Measurements from ENCODE around the gene APOA4. TPM values are rescaled to one million over a fixed set of nuclear protein-coding genes. Genes with fewer than 3 reads are reported as not detected.

The APOA4 gene
- total RNA-seq, 2 experiments from 2014 or later, result not detected

- peaks cover 59% of the 10 kb centered on the region for H3K36me3 Mint-ChIP-seq (ENCODE audit: low read depth)
- H3K27ac Mint-ChIP-seq, result peak overlapping the region; percentile 65
- no peak for TF ChIP-seq CTCF (IDR thresholded peaks at IDR 0.05)
- H3K27me3 Mint-ChIP-seq, result no peaks in the 10 kb centered on the region
- ATAC-seq (no peak), DNase-seq (no peak)
- intact Hi-C loops (cut with micrococcal nuclease), result loop anchor here (5.0 kb wide), 1 partner anchor 75 kb away; no protein-coding TSS in a partner anchor
- ChIA-PET POLR2A (interaction anchor here (0.6 to 3.6 kb wide), 3 partner anchors 10 to 59 kb away, joined by 3 to 28 read pairs (median 10); partner anchors contain the start of gene ZPR1), CTCF (interaction anchor here (2.3 to 3.6 kb wide), 3 partner anchors 10 to 59 kb away, joined by 9 to 17 read pairs (median 12); partner anchors contain the start of genes APOA5 and ZPR1)
- H3K9me3 Mint-ChIP-seq, result no peaks in the 10 kb centered on the region
- H3K4me1 Mint-ChIP-seq (ENCODE audit: low read depth), result peaks cover 58% of the 10 kb centered on the region
- H3K4me3 Mint-ChIP-seq, result no peak overlapping the region
Measured at GRCh38 chr11:116777056-116777455, 46.0 kb downstream of the APOA4 start.

GRCh38 chr11:116776522-116776984 lies 46.6 kb downstream of the APOA4 start:
- DNase-seq, result no peak
- intact Hi-C loops (cut with micrococcal nuclease), result loop anchor here (5.0 kb wide), 1 partner anchor 76 kb away; no protein-coding TSS in a partner anchor
- CTCF ChIA-PET, result interaction anchor here (2.3 to 3.6 kb wide), 3 partner anchors 11 to 59 kb away, joined by 9 to 17 read pairs (median 12); partner anchors contain the start of genes APOA5 and ZPR1
- ATAC-seq, result no peak
- peaks cover 62% of the 10 kb centered on the region for H3K4me1 Mint-ChIP-seq (ENCODE audit: low read depth)
- no peaks in the 10 kb centered on the region for H3K9me3 Mint-ChIP-seq
- no peak for TF ChIP-seq CTCF (IDR thresholded peaks at IDR 0.05)
- POLR2A ChIA-PET, result interaction anchor here (0.6 to 3.6 kb wide), 5 partner anchors 10 to 76 kb away, joined by 3 to 28 read pairs (median 3); partner anchors contain the start of genes APOA5 and ZPR1
- H3K27ac Mint-ChIP-seq, result peak overlapping the region; percentile 65
- peaks cover 58% of the 10 kb centered on the region for H3K36me3 Mint-ChIP-seq (ENCODE audit: low read depth)
- H3K27me3 Mint-ChIP-seq, result no peaks in the 10 kb centered on the region
- no peak overlapping the region for H3K4me3 Mint-ChIP-seq

- H3K36me3 Mint-ChIP-seq (ENCODE audit: low read depth), result peaks cover 54% of the 10 kb centered on the region
- H3K27ac Mint-ChIP-seq, result peak overlapping the region; percentile 31
- CTCF ChIA-PET, result interaction anchor here (2.3 to 3.0 kb wide), 2 partner anchors 11 to 15 kb away, joined by 9 to 17 read pairs; partner anchors contain the start of genes APOA5 and ZPR1
- DNase-seq (no peak), ATAC-seq (no peak)
- peaks cover 63% of the 10 kb centered on the region for H3K4me1 Mint-ChIP-seq (ENCODE audit: low read depth)
- H3K9me3 Mint-ChIP-seq, result no peaks in the 10 kb centered on the region
- intact Hi-C loops (cut with micrococcal nuclease), result loop anchor here (5.0 kb wide), 1 partner anchor 76 kb away; no protein-coding TSS in a partner anchor
- H3K4me3 Mint-ChIP-seq, result no peak overlapping the region
- POLR2A ChIA-PET, result interaction anchor here (0.6 to 3.6 kb wide), 4 partner anchors 11 to 454 kb away, joined by 3 to 28 read pairs (median 4); partner anchors contain the start of genes APOA5 and ZPR1
- no peak for TF ChIP-seq CTCF (IDR thresholded peaks at IDR 0.05)
- H3K27me3 Mint-ChIP-seq, result no peaks in the 10 kb centered on the region
Measured at GRCh38 chr11:116775975-116776374, 47.1 kb downstream of the APOA4 start.

GRCh38 chr11:116774661-116775060 lies 48.4 kb downstream of the APOA4 start:
- DNase-seq, result no peak
- TF ChIP-seq CTCF (IDR thresholded peaks at IDR 0.05), result no peak
- H3K9me3 Mint-ChIP-seq, result no peaks in the 10 kb centered on the region
- peaks cover 60% of the 10 kb centered on the region for H3K4me1 Mint-ChIP-seq (ENCODE audit: low read depth)
- H3K27ac Mint-ChIP-seq, result no peak overlapping the region
- no peak for ATAC-seq
- H3K4me3 Mint-ChIP-seq, result no peak overlapping the region
- no peaks in the 10 kb centered on the region for H3K27me3 Mint-ChIP-seq
- intact Hi-C loops (cut with micrococcal nuclease), result loop anchor here (5.0 kb wide), 1 partner anchor 78 kb away; no protein-coding TSS in a partner anchor
- ChIA-PET POLR2A (interaction anchor here (1.1 to 4.5 kb wide), 3 partner anchors 13 to 456 kb away, joined by 4 to 44 read pairs (median 4); partner anchors contain the start of genes SIK3 and ZPR1), CTCF (interaction anchor here (1.0 to 2.6 kb wide), 2 partner anchors 12 to 13 kb away, joined by 3 to 9 read pairs; partner anchors contain the start of gene ZPR1)
- H3K36me3 Mint-ChIP-seq (ENCODE audit: low read depth), result peaks cover 50% of the 10 kb centered on the region
